OCI-LY7 (cell line): Measurements from ENCODE around the gene TADA2B. TPM values are rescaled to one million over a fixed set of nuclear protein-coding genes. Genes with fewer than 3 reads are reported as not detected.
A peak's percentile ranks its signal among the peaks of the same experiment; 100 is the strongest.

Experiments
- BruUV-seq: library from RNA; stranded (reverse); fragments of 400-500 nt; replicated peaks from 2 replicates; lab custom pipeline; 2021; lab: Mats Ljungman, UMichigan
- CTCF ChIA-PET: fragments of 300-600 bp; sonication (Branson Sonifier 250); formaldehyde crosslinking; loops from one replicate; lab custom pipeline; 2022; ENCODE audit warnings: antibody characterized with exemption; ENCODE audit not compliant: unreplicated experiment; lab: Charles Lee
- POLR2A ChIA-PET: fragments of 300-600 bp; sonication (Branson Sonifier 250); formaldehyde crosslinking; loops from one replicate; lab custom pipeline; 2022; ENCODE audit warnings: antibody characterized with exemption; lab: Charles Lee
- DNase-seq: peaks from one replicate; pipeline ENCODE4 v3.0.0-alpha.2; 2015; ENCODE audit warnings: low spot score
- H2AFZ ChIP-seq: fragments of 200-600 bp; sonication (generic), shearing (Covaris generic); 2 replicates; pipeline ENCODE4 v1.6.1; 2014; ENCODE audit warnings: mild to moderate bottlenecking, antibody characterized with exemption, low read length, moderate library complexity
- H3K27ac ChIP-seq: fragments of 200-600 bp; sonication (generic); 2 replicates; pipeline ENCODE4 v1.5.1; 2014; ENCODE audit warnings: mixed run types, low read depth, mild to moderate bottlenecking, moderate library complexity, low read length, inconsistent platforms; ENCODE audit not compliant: poor library complexity, severe bottlenecking
- H3K36me3 ChIP-seq: fragments of 200-600 bp; sonication (generic); 2 replicates; pipeline ENCODE4 v1.6.1; 2014; ENCODE audit warnings: mild to moderate bottlenecking, antibody characterized with exemption, low read length, moderate library complexity, mixed read lengths; ENCODE audit not compliant: insufficient read depth
- H3K4me1 ChIP-seq: fragments of 200-600 bp; sonication (generic); 2 replicates; pipeline ENCODE4 v1.5.1; 2014; ENCODE audit warnings: mild to moderate bottlenecking, low read length; ENCODE audit not compliant: insufficient read depth, poor library complexity, severe bottlenecking
- H3K4me2 ChIP-seq: fragments of 200-600 bp; sonication (generic); 2 replicates; pipeline ENCODE4 v1.6.1; 2014; ENCODE audit warnings: mild to moderate bottlenecking, low read length
- H3K4me3 ChIP-seq: fragments of 200-600 bp; sonication (generic); 2 replicates; pipeline ENCODE4 v1.5.1; 2014; ENCODE audit warnings: mild to moderate bottlenecking, low read depth, low read length; ENCODE audit not compliant: poor library complexity, severe bottlenecking
- H3K79me2 ChIP-seq: fragments of 200-600 bp; sonication (generic); 2 replicates; pipeline ENCODE4 v1.6.1; 2016; ENCODE audit warnings: low read depth, mild to moderate bottlenecking, low read length, moderate library complexity, mixed read lengths; ENCODE audit not compliant: insufficient read depth
- H3K9me2 ChIP-seq: fragments of 200-600 bp; sonication (generic); 2 replicates; pipeline ENCODE4 v1.6.1; 2016; ENCODE audit warnings: mild to moderate bottlenecking, low read length, mixed read lengths; ENCODE audit not compliant: insufficient read depth
- H3K9me3 ChIP-seq: fragments of 200-600 bp; sonication (generic); 2 replicates; pipeline ENCODE4 v1.6.1; 2014; ENCODE audit warnings: mild to moderate bottlenecking, mixed run types, low read length, mixed read lengths
- H4K20me1 ChIP-seq: fragments of 200-600 bp; sonication (generic); 2 replicates; pipeline ENCODE4 v1.6.1; 2014; ENCODE audit warnings: mild to moderate bottlenecking, antibody characterized with exemption, low read length, moderate library complexity, mixed read lengths; ENCODE audit not compliant: insufficient read depth
- CTCF ChIP-seq: fragments of 200-600 bp; sonication (generic); conservative IDR thresholded peaks from 2 replicates; pipeline ENCODE4 v1.5.1; 2014; ENCODE audit warnings: mild to moderate bottlenecking, antibody characterized with exemption, low read length, moderate library complexity, mixed read lengths
- EZH2phosphoT487 ChIP-seq: fragments of 200-600 bp; sonication (generic); IDR thresholded peaks from 2 replicates; pipeline ENCODE4 v1.6.1; 2018; ENCODE audit warnings: low read depth, borderline replicate concordance, mild to moderate bottlenecking, mixed run types, antibody characterized with exemption, low read length, moderate library complexity, mixed read lengths
- intact Hi-C: fragments of 100-400 bp; cut with micrococcal nuclease; formaldehyde crosslinking; loops from one replicate; pipeline ENCODE4 v1.10.0; 2022; ENCODE audit not compliant: unreplicated experiment
- total RNA-seq, 2 experiments: library from RNA; depleted of rRNA in 1 of 2; stranded (reverse); fragments of >200 nt in 1 of 2; shearing (Covaris generic) in 1 of 2; gene quantifications; 2 replicates each; pipeline ENCODE4 v1.2.3, GENCODE V29; 2014 to 2022

Gene TADA2B
- total RNA-seq, 2 experiments from 2014 or later = 9.9 to 20.2 TPM

DNA sequence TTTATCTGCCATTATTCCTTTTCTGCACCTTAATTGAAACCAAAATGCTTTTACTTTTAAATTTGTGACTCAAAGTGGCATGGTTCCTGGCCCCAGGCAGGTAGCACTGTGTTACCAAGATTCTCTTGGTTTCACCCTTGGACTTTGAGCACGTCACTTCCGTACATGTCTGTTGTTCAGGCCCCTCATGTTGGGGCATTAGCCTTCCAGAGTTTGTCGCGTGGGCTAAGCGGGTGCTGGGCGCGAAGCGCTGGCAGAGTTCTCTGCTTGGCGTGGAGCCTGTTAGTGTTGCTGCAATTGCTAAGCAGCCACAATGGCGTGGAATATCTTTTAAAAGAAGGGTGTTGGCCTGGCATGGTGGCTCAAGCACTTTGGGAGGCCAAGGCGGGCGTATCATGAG lies 14.0 kb upstream of the TADA2B start:
- no peak for DNase-seq
- POLR2A ChIA-PET = no interaction called here
- BruUV-seq = no TSS peak
- Histone ChIP-seq H3K4me1 (no peaks in the 10 kb centered on the region), H3K4me2 (no peak overlapping the region), H3K9me3 (no peaks in the 10 kb centered on the region), H3K9me2 (no peaks in the 10 kb centered on the region), H3K36me3 (peaks cover 39% of the 10 kb centered on the region), H4K20me1 (no peaks in the 10 kb centered on the region), H3K4me3 (no peak overlapping the region), H3K79me2 (no peaks in the 10 kb centered on the region), H3K27ac (no peak overlapping the region), H2AFZ (no peak overlapping the region)
- TF ChIP-seq EZH2phosphoT487 (no peak), CTCF (no peak)
- CTCF ChIA-PET = no interaction called here
- intact Hi-C loops = no loop called here

GRCh38 chr4:7029921-7030320 lies 13.3 kb upstream of the TADA2B start:
- Histone ChIP-seq H3K36me3 (peaks cover 36% of the 10 kb centered on the region), H3K9me3 (no peaks in the 10 kb centered on the region), H3K9me2 (no peaks in the 10 kb centered on the region), H3K79me2 (no peaks in the 10 kb centered on the region), H3K4me3 (no peak overlapping the region), H2AFZ (no peak overlapping the region), H3K4me2 (no peak overlapping the region), H3K27ac (no peak overlapping the region), H3K4me1 (no peaks in the 10 kb centered on the region), H4K20me1 (no peaks in the 10 kb centered on the region)
- no TSS peak for BruUV-seq
- intact Hi-C loops = no loop called here
- TF ChIP-seq EZH2phosphoT487 = no peak
- TF ChIP-seq CTCF = no peak
- ChIA-PET POLR2A (no interaction called here), CTCF (interaction anchor here (0.6 kb wide), 1 partner anchor 144 kb away, joined by 3 read pairs; no protein-coding TSS in a partner anchor)
- no peak for DNase-seq

GRCh38 chr4:7030856-7031255 lies 12.3 kb upstream of the TADA2B start:
- Histone ChIP-seq H4K20me1 (no peaks in the 10 kb centered on the region), H3K9me3 (no peaks in the 10 kb centered on the region), H3K4me3 (no peak overlapping the region), H3K27ac (no peak overlapping the region), H3K79me2 (no peaks in the 10 kb centered on the region), H3K36me3 (peaks cover 33% of the 10 kb centered on the region), H3K4me2 (no peak overlapping the region), H3K9me2 (no peaks in the 10 kb centered on the region), H3K4me1 (no peaks in the 10 kb centered on the region), H2AFZ (no peak overlapping the region)
- POLR2A ChIA-PET = interaction anchor here (0.5 kb wide), 1 partner anchor 69 kb away, joined by 3 read pairs; no protein-coding TSS in a partner anchor
- CTCF ChIA-PET = interaction anchor here (0.6 kb wide), 1 partner anchor 10 kb away, joined by 3 read pairs; no protein-coding TSS in a partner anchor
- TF ChIP-seq CTCF (no peak), EZH2phosphoT487 (no peak)
- TSS peak; percentile 73 for BruUV-seq
- no peak for DNase-seq
- intact Hi-C loops = no loop called here
